Esophagus muscularis mucosa (tissue), 4 donors: ENCODE results near the gene CDK14. TPM values are rescaled to one million over a fixed set of nuclear protein-coding genes. Genes with fewer than 3 reads are reported as not detected.

Experiments
- DNase-seq: peaks from one replicate; pipeline ENCODE4 v3.0.0-alpha.2; 2017; ENCODE audit errors: extremely low spot score
- H3K27ac ChIP-seq, 4 donors: fragments of 200-600 bp; sonication (generic); replicated peaks in 1 of 4; 1 replicate in 3 of 4; 2 replicates in 1 of 4; pipeline ENCODE4 v1.5.1; 2016 to 2019; ENCODE audit warnings: mild to moderate bottlenecking in 1 of 4
- H3K27me3 ChIP-seq, 4 donors: fragments of 200-600 bp; sonication (generic); one replicate each; pipeline versions ENCODE4 v1.5.1 to v1.6.0; 2016 to 2019
- H3K36me3 ChIP-seq, 4 donors: fragments of 200-600 bp; sonication (generic); one replicate each; pipeline ENCODE4 v1.5.1; 2016 to 2019
- H3K4me1 ChIP-seq, 4 donors: fragments of 200-600 bp; sonication (generic); one replicate each; pipeline ENCODE4 v1.5.1; 2016 to 2019
- H3K4me3 ChIP-seq, 4 donors: fragments of 200-600 bp; sonication (generic); 1 replicate in 2 of 4; 2 replicates in 2 of 4; pipeline ENCODE4 v1.5.1; 2016 to 2019; ENCODE audit warnings: mild to moderate bottlenecking in 4 of 4, moderate library complexity in 1 of 4
- H3K9me3 ChIP-seq, 4 donors: fragments of 200-600 bp; sonication (generic); 1 replicate in 3 of 4; 2 replicates in 1 of 4; pipeline ENCODE4 v1.5.1; 2016 to 2019
- EP300 ChIP-seq: sonication (generic); formaldehyde crosslinking; IDR thresholded peaks from one replicate; pipeline ENCODE4 v1.6.1; 2017; ENCODE audit warnings: antibody characterized with exemption
- POLR2A ChIP-seq: fragments of 450-650 bp; IDR thresholded peaks from one replicate; pipeline ENCODE4 v1.6.1; 2017; ENCODE audit warnings: antibody characterized with exemption, moderate library complexity, mild to moderate bottlenecking, low read depth
- POLR2AphosphoS5 ChIP-seq, 2 donors: sonication (generic); formaldehyde crosslinking; IDR thresholded peaks; one replicate each; pipeline ENCODE4 v1.6.1; 2017; ENCODE audit warnings: antibody characterized with exemption in 2 of 2
- WGBS: methylation state at CpG from one replicate; pipeline ENCODE4 v1.1.5; 2018; 5-methylcytosine and 5-hydroxymethylcytosine counted together
- intact Hi-C: fragments of 100-400 bp; cut with DNase I; formaldehyde crosslinking; loops from one replicate; pipeline ENCODE4 v1.15.1; 2023
- total RNA-seq, 4 donors: library from RNA; depleted of rRNA; stranded (reverse); fragments of >200 nt; gene quantifications; one replicate each; pipeline versions ENCODE4 v1.1.0 to v1.2.1, GENCODE V29; 2016
- TF ChIP-seq, protein P1 (sequence below), 3 experiments: fragments of 200-600 bp in 2 of 3; fragments of 450-650 bp in 1 of 3; sonication (generic) in 2 of 3; IDR thresholded peaks; one replicate each; pipeline ENCODE4 v1.5.1; 2017 to 2019; ENCODE audit warnings: antibody characterized with exemption in 3 of 3, mild to moderate bottlenecking in 2 of 3, moderate library complexity in 1 of 3

The CDK14 gene
- total RNA-seq, 4 donors from 2014 or later: 9.6 to 17.7 (median 14.3) TPM

DNA sequence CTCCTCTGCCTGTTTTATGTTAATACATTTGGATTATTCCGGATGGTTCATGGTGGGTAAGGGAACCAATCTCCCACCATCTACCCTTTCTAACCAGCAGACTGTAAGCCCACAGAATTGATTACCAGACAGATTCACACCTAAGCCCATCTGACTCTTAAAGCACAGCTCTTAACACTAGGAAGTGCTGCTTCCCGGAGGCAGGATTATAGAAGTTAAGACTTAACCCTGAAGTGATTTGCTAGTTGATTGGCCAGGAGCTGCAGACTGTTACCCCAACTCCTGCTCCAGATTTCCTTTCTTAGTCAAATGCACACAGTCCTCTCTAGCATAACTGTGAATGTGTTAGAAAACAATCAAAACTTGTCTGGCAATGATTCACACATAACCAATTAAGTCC is 221.7 kb downstream of the CDK14 start:
- H3K4me3 ChIP-seq: no peak overlapping the region

DNA sequence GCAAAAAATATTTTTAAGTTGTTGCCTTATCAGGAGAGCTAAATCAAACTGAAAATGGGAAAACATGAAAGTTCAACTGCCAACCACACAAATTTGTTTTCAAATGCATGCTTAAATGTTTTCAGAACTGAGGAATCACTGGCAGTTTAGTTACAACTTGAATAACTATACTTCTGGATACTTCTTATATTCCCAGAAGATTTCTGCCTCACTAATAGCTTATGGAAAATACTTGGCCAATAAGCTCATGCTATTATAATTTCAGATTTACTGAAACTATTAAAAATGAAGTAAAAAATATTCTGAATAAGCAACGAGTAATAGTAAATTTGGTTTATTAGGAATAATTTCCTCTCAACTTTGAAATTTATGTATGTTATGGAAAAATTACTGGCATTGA is 222.2 kb downstream of the CDK14 start:
- DNase-seq: no peak
- no peaks in the 10 kb centered on the region for H3K27me3 ChIP-seq
- no peak for TF ChIP-seq EP300
- no peak for TF ChIP-seq POLR2AphosphoS5 (IDR thresholded peaks at IDR 0.05)
- TF ChIP-seq, protein P1, sequence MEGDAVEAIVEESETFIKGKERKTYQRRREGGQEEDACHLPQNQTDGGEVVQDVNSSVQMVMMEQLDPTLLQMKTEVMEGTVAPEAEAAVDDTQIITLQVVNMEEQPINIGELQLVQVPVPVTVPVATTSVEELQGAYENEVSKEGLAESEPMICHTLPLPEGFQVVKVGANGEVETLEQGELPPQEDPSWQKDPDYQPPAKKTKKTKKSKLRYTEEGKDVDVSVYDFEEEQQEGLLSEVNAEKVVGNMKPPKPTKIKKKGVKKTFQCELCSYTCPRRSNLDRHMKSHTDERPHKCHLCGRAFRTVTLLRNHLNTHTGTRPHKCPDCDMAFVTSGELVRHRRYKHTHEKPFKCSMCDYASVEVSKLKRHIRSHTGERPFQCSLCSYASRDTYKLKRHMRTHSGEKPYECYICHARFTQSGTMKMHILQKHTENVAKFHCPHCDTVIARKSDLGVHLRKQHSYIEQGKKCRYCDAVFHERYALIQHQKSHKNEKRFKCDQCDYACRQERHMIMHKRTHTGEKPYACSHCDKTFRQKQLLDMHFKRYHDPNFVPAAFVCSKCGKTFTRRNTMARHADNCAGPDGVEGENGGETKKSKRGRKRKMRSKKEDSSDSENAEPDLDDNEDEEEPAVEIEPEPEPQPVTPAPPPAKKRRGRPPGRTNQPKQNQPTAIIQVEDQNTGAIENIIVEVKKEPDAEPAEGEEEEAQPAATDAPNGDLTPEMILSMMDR (IDR thresholded peaks at IDR 0.05): no peak
- no peak for TF ChIP-seq POLR2A
- intact Hi-C loops: no loop called here
- no peaks in the 10 kb centered on the region for H3K36me3 ChIP-seq
- no peak overlapping the region for H3K4me3 ChIP-seq
- no peaks in the 10 kb centered on the region for H3K9me3 ChIP-seq
- H3K27ac ChIP-seq: no peak overlapping the region
- WGBS: 89% methylated on average over 1 of the region's 1 CpG
- no peaks in the 10 kb centered on the region for H3K4me1 ChIP-seq

More for the DNA sequence above, 221.7 kb downstream of the CDK14 start:
- Histone ChIP-seq H3K27me3 (no peaks in the 10 kb centered on the region), H3K36me3 (no peaks in the 10 kb centered on the region), H3K27ac (no peak overlapping the region), H3K9me3 (no peaks in the 10 kb centered on the region), H3K4me1 (no peaks in the 10 kb centered on the region)
- intact Hi-C loops: no loop called here
- WGBS: 47% methylated on average over 2 of the region's 2 CpGs
- no peak for DNase-seq
- TF ChIP-seq POLR2AphosphoS5 (IDR thresholded peaks at IDR 0.05) (no peak), EP300 (no peak), POLR2A (no peak)
- TF ChIP-seq, protein P1 (IDR thresholded peaks at IDR 0.05): no peak

DNA sequence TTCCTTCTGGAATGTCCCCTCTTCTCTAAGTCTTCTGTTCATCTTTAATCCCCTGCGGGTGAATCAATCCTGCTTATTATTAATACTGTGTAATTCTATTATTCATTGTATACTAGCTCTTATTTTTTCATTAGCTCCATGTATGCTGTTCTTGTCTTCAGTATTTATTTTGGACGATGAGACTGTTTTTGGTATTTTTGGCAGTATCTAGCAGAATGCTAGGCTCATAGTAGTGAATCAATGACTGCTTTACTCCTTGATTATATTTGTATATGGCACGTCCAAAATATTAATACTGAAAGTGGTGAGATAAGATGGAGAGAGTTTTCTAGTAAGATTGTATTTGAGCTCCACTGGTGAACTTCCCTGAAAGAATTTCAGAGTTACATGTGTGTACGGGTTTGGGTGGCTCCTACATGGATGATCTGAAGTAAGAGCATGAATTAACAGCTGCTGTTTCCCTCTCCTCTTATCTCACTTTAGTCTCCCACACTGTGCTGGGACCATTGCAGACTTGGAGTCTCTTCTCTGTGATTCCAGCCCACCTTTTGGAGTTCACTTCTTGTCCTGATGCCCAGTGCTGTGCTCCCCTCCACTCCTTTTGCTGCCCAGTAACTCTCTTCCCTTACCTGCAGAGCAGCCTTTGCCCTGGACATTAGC is 226.0 kb downstream of the CDK14 start:
- no peaks in the 10 kb centered on the region for H3K36me3 ChIP-seq
- H3K9me3 ChIP-seq: no peaks in the 10 kb centered on the region
- H3K27ac ChIP-seq: no peak overlapping the region
- DNase-seq: no peak
- intact Hi-C loops: no loop called here
- WGBS: 81% methylated on average over 4 of the region's 4 CpGs
- no peaks in the 10 kb centered on the region for H3K27me3 ChIP-seq
- H3K4me1 ChIP-seq: peaks cover 0 to 13% (median 3%) of the 10 kb centered on the region in 4 donors
- no peak overlapping the region for H3K4me3 ChIP-seq
- TF ChIP-seq POLR2A (no peak), POLR2AphosphoS5 (IDR thresholded peaks at IDR 0.05) (no peak), EP300 (no peak)
- TF ChIP-seq, protein P1 (IDR thresholded peaks at IDR 0.05): no peak

DNA sequence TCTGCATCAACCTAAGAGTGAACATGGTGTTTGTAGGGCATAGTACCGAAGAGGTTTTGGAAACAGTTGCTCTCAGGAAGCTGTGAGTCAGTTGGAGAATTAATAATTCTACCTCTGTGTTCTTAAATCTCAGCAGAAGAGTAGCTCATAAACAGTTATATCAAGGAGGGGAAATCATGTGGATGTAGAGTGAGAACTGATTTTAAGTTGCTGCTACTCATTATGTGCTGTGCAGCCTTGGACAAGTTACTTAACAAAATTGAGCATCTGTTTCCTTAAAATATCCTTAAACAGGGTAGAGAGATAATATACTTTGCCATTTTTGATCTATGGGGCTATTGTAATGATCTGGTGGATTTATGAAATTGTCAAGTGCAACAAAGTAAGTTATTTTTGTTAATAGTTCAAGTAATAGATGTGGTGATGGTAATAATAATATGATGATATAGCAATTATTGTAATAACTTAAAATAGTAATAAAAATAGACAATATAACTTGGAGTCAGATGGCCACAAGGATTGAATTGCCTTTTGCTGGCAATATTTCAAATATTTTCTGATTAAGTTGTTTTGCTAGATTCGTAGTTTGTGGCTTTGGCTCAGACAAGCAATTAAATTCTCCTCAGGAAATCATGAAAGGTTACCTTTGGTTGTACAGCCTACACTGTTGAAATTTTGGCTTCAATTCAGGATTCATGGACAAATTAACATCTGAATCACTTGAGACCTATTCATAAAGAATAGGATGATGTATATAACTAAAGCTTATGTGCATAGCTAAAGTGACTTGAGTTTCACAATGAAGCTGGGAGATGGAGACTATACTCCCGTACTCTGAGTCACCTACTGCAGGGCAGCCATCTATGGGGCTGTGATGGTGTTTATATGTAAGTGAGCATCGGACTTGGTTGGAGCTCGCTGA is 228.5 kb downstream of the CDK14 start:
- Histone ChIP-seq H3K4me3 (no peak overlapping the region), H3K4me1 (peaks cover 0 to 13% (median 3%) of the 10 kb centered on the region in 4 donors), H3K27ac (no peak overlapping the region), H3K9me3 (no peaks in the 10 kb centered on the region), H3K36me3 (no peaks in the 10 kb centered on the region), H3K27me3 (no peaks in the 10 kb centered on the region)
- 55% methylated on average over 5 of the region's 5 CpGs for WGBS
- DNase-seq: no peak
- TF ChIP-seq EP300: no peak
- TF ChIP-seq POLR2A: no peak
- no peak for TF ChIP-seq POLR2AphosphoS5 (IDR thresholded peaks at IDR 0.05)
- TF ChIP-seq, protein P1 (IDR thresholded peaks at IDR 0.05): no peak
- intact Hi-C loops: no loop called here
